ENCODE data around the gene CRB1.

CRB1 gene

GRCh38 chr1:197339106-197340060 lies 71.3 kb downstream of the CRB1 start:
- peak; percentile 55 for ATAC-seq
- no peak for TF ChIP-seq GLIS3 (CRISPR knock-in tag; IDR thresholded peaks at IDR 0.05)
- peak; percentile 89; the same call in 1 of the 2 replicates for TF ChIP-seq TCF4 (CRISPR knock-in tag; IDR thresholded peaks at IDR 0.05; ENCODE audit: borderline replicate concordance)

GRCh38 chr1:197341626-197342025 lies 73.6 kb downstream of the CRB1 start:
- TF ChIP-seq SNAI2 (CRISPR knock-in tag; IDR thresholded peaks at IDR 0.05) (no peak), BACH2 (CRISPR knock-in tag; IDR thresholded peaks at IDR 0.05; ENCODE audit: borderline replicate concordance) (no peak), ZFP30 (CRISPR knock-in tag; IDR thresholded peaks at IDR 0.05) (no peak), CSRNP3 (CRISPR knock-in tag; IDR thresholded peaks at IDR 0.05) (no peak), TCF4 (CRISPR knock-in tag; IDR thresholded peaks at IDR 0.05; ENCODE audit: borderline replicate concordance) (no peak), ISL1 (CRISPR knock-in tag; IDR thresholded peaks at IDR 0.05) (no peak), TOX (CRISPR knock-in tag; IDR thresholded peaks at IDR 0.05; ENCODE audit: borderline replicate concordance) (no peak), ZC3H10 (CRISPR knock-in tag; IDR thresholded peaks at IDR 0.05) (no peak), TSHZ2 (CRISPR knock-in tag; IDR thresholded peaks at IDR 0.05) (no peak), OSR1 (CRISPR knock-in tag; IDR thresholded peaks at IDR 0.05) (no peak)

GRCh38 chr1:197342044-197342565 lies 74.1 kb downstream of the CRB1 start:
- no peak for ATAC-seq
- TF ChIP-seq POU6F1 (CRISPR knock-in tag; IDR thresholded peaks at IDR 0.05; ENCODE audit: borderline replicate concordance, low read depth) (no peak), ZFP3 (CRISPR knock-in tag; IDR thresholded peaks at IDR 0.05) (no peak), TCF4 (CRISPR knock-in tag; IDR thresholded peaks at IDR 0.05; ENCODE audit: borderline replicate concordance) (no peak)

More at GRCh38 chr1:197341626-197342025, 73.6 kb downstream of the CRB1 start:
- ATAC-seq, result no peak

- no peak for ATAC-seq
- TF ChIP-seq TCF4 (CRISPR knock-in tag; IDR thresholded peaks at IDR 0.05; ENCODE audit: borderline replicate concordance), result no peak
Measured at GRCh38 chr1:197342669-197343068, 74.6 kb downstream of the CRB1 start.

- TF ChIP-seq ZNF70 (CRISPR knock-in tag; IDR thresholded peaks at IDR 0.05) (no peak), CSRNP3 (CRISPR knock-in tag; IDR thresholded peaks at IDR 0.05) (no peak), ESRRG (CRISPR knock-in tag; IDR thresholded peaks at IDR 0.05) (no peak), OSR1 (CRISPR knock-in tag; IDR thresholded peaks at IDR 0.05) (no peak), TCF4 (CRISPR knock-in tag; IDR thresholded peaks at IDR 0.05; ENCODE audit: borderline replicate concordance) (no peak), ZNF565 (CRISPR knock-in tag; conservative IDR thresholded peaks at IDR 0.05; ENCODE audit: low read depth) (no peak), ISL1 (CRISPR knock-in tag; IDR thresholded peaks at IDR 0.05) (no peak), PATZ1 (CRISPR knock-in tag; IDR thresholded peaks at IDR 0.05; ENCODE audit: borderline replicate concordance) (no peak), SNAI2 (CRISPR knock-in tag; IDR thresholded peaks at IDR 0.05) (no peak), BACH2 (CRISPR knock-in tag; IDR thresholded peaks at IDR 0.05; ENCODE audit: borderline replicate concordance) (no peak), ZFP30 (CRISPR knock-in tag; IDR thresholded peaks at IDR 0.05) (no peak), ZNF8 (CRISPR knock-in tag; IDR thresholded peaks at IDR 0.05) (no peak), POU6F1 (CRISPR knock-in tag; IDR thresholded peaks at IDR 0.05; ENCODE audit: borderline replicate concordance, low read depth) (no peak), RARB (CRISPR knock-in tag; IDR thresholded peaks at IDR 0.05) (no peak), CSDC2 (CRISPR knock-in tag; IDR thresholded peaks at IDR 0.05) (no peak), PPARA (CRISPR knock-in tag; IDR thresholded peaks at IDR 0.05; ENCODE audit: borderline replicate concordance) (no peak)
- ATAC-seq, result no peak
Measured at GRCh38 chr1:197343663-197344273, 75.7 kb downstream of the CRB1 start.

Data from SK-N-SH treated with all-trans-retinoic acid at 6 μM for 48 hours (cell line).